GM23248 (cell line): ENCODE results near the gene CMTM5.

Experiments used
- EZH2 ChIP-seq: fragments of 200-600 bp; sonication (generic); IDR thresholded peaks from 2 replicates; pipeline ENCODE4 v1.6.1; 2018; ENCODE audit warnings: antibody characterized with exemption, mild to moderate bottlenecking; ENCODE audit not compliant: insufficient read depth, poor library complexity, severe bottlenecking
- EZH2phosphoT487 ChIP-seq: fragments of 200-600 bp; sonication (generic); IDR thresholded peaks from 2 replicates; pipeline ENCODE4 v1.6.1; 2018; ENCODE audit warnings: antibody characterized with exemption, moderate library complexity, mild to moderate bottlenecking, low read depth; ENCODE audit not compliant: insufficient read depth

DNA sequence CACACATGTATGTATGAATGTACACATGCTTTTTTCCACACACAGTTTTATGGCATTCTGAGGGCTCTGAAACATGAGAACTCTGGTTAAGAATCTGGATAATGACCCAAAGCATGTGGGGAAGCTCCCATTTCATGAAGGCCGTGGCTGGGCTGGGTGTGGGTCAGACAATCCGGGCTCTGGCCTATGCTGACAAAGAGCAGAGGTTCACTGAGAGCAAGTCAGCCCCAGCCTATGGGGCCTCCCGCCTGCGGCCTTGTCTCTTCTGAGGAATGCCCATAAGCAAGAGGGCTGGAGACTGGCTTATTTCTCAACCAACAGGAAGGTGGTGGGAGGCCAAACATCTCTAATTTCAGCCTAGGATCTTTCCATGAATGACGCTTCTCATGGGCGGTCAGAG is 22.7 kb downstream of the CMTM5 start:
- no peak for TF ChIP-seq EZH2
- TF ChIP-seq EZH2phosphoT487 = no peak
